NCI-H1092 (cell line): ENCODE data around the gene FDPS.
A peak's percentile ranks its signal among the peaks of the same experiment; 100 is the strongest.
"Not testable (repeated sequence)": the region's sequence is repeated elsewhere in the genome, so short reads cannot be mapped to it uniquely, and the experiment has no call there.

Source experiments
- DNase-seq: peaks from one replicate; lab custom pipeline; 2025; lab: John Stamatoyannopoulos, UW

Gene FDPS

DNA sequence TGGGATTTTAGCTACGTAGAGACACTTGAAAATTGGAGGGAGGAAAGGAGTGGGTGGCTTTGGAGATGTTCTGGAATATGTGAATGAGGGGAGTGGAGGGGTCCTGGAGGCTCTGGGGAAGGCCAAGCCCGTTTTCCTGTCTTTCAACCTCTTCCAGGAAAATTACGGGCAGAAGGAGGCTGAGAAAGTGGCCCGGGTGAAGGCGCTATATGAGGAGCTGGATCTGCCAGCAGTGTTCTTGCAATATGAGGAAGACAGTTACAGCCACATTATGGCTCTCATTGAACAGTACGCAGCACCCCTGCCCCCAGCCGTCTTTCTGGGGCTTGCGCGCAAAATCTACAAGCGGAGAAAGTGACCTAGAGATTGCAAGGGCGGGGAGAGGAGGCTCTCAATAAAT is 11.6 kb downstream of the FDPS start:
- DNase-seq: no peak

- no peak for DNase-seq
Measured at GRCh38 chr1:155320661-155321617, 12.3 kb downstream of the FDPS start, which contains the start of gene RUSC1. Gene RUSC1 (plus strand): TSS chr1:155320894. CDS start chr1:155321774, 880 bp downstream.

DNA sequence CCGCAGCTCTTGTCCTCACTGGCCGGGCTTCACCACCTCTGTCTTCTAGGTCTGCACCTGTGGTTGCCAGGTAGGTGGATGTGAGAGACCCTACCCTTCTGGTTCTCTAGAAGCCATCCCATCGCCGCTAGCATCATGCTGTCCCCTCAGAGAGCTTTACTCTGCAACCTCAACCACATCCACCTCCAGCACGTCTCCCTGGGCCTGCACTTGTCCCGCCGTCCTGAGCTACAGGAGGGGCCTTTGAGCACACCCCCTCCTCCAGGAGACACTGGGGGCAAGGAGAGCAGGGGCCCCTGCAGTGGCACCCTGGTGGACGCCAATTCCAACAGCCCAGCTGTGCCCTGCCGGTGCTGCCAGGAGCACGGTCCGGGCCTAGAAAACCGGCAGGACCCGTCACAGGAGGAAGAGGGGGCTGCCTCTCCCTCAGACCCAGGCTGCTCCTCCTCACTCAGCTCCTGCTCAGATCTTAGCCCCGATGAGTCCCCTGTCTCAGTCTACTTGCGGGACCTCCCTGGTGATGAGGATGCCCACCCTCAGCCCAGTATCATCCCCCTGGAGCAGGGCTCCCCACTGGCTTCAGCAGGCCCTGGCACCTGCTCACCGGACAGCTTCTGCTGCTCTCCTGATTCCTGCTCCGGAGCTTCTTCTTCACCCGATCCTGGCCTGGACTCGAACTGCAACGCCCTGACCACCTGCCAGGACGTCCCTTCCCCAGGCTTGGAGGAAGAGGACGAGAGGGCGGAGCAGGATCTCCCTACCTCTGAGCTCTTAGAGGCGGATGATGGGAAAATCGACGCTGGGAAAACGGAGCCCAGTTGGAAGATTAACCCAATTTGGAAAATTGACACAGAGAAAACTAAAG is 13.2 kb downstream of the FDPS start:
- DNase-seq: no peak

- no peak for DNase-seq
Measured at GRCh38 chr1:155322571-155322952, 13.9 kb downstream of the FDPS start.

DNA sequence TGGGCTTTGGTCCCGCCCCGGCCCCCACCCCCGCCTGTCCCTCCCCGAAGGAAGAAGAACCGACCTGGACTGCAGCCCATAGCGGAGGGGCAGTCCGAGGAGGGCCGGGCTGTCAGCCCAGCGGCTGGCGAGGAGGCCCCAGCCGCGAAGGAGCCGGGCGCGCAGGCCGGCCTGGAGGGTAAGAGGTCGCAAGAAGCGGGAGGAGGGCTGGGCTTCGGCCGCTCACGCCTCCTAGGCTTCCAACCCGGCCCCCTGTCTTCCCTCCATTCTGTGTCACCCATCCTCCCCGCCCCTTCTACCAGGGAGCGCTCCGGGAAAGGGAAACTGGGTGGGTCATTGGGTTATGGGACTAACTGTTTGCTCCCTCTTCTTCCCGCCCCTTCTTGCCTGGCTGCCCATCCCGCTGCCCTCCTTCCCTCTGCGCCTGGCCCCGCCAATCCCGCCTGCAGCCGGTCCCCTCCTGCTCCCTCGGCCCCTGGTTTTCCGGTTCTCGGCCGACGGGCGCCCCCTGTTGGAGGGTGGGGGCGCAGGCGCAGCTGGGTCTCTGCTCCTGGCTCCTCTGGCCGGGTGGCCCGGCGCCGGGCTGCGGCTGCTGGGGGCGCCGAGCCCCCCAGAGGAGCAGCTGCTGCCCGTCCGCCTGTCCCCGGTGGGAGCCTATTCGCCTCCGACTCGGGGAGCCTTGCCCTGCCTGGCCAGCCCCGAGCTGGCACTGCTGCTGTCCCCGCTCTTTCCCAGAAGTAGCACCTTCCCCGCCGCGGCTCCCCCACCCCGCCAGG is 14.5 kb downstream of the FDPS start:
- DNase-seq: peak; percentile 71

- DNase-seq: peak; percentile 55
Measured at GRCh38 chr1:155323729-155324036, 15.0 kb downstream of the FDPS start.

DNA sequence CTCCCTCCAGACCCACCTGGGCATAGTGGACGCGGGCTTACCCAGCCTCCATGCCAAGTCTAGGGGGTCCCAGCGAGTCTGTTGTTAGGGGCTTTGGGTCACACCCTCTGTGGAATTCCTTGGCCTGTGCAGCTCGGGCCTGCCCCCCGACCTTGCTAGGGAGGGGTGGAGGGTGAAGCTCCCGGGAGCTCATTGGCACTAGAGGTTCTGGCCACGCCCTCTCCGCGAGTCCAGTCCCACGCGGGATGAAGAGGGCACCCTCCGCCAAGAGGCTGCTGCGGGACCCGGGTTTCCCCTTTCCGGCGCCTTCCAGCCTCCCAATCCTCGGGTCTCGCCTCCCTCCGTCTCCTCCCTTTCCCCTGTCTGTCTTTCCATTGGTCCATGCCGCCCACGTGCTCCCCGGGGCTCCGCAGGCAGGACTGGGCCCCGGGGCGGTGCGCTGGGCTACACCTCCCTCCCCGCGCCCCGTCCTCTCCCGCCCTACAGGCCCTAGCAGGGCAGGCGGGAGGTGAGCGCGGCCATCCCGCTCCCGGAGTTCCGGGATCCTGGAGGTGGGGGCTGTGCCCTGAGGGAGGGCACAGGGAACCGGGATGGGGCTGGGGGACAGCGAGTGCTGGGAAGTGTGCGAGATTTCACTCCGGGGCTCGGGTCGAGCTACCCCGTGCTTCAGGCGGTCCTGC is 15.5 kb downstream of the FDPS start:
- peak; percentile 83 for DNase-seq

DNA sequence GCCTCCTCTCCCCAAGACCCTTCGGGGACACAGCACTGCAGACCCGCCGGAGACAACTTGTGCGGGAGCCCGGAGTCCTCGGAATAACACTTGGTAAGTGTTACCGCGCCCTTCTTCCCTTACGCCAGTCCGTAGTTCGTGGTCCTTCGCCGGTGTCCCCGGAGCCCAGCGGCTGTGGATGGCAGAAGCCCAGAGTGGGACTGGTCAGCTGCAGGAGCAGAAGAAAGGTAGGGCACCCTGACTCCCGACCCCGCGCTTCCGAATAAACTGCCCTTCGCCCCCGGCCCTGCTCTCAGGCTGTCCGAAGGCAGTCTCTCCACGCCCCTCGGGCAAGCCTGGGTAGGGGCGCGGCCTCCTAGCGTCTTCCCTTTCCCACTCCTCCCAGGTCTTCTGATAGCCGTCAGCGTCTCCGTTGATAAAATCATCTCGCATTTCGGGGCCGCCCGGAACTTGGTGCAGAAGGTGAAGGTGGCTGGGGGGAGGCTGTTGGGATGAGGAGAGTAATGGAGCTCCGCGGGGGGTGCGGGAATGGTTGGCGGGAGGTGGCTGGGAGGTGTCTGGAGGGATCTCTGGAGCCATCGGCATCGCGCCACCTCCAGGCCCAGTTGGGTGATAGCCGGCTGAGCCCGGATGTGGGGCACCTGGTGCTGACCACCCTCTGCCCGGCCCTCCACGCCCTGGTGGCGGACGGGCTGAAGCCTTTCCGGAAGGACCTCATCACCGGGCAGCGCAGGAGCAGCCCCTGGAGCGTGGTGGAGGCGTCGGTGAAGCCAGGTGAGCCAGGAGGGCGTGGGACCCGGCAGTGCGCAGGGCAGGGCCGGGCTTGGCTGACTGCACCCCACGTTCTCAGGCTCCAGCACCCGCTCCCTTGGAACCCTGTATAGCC is 16.3 kb downstream of the FDPS start:
- peak; percentile 39 for DNase-seq

DNA sequence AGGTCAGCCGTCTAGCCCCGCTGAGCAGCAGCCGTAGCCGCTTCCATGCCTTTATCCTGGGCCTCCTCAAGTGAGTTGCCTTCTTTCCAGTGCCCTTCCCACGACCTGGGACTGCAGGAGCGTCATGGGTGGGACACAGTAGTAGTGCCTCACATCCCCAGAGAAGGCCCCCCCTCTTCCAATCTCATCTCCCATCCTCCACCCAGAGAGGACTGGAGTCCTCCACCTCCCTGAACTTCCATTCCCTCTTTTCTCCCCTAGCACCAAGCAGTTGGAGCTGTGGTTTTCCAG is 16.9 kb downstream of the FDPS start:
- no peak for DNase-seq

- no peak for DNase-seq
Measured at GRCh38 chr1:155326020-155326526, 17.4 kb downstream of the FDPS start.

GRCh38 chr1:155326631-155327037 is 18.0 kb downstream of the FDPS start:
- DNase-seq: no peak

DNA sequence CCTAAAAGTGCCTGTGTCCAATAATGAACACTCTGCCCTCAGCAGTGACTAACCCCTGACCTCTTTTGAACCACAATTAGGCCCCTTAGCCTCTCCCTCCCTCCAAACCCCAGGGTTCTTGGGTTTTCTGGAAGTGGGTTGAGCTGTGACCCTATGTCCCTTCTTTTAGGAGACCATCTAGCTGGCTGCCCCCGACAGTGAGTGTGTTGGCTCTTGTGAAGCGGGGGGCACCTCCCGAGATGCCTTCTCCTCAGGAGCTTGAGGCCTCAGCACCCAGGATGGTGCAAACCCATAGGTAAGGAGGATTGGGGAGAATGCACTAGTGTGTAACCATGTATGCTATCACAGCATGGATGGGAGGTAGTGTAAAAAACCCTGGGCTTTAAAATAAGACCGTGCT is 19.3 kb downstream of the FDPS start:
- no peak for DNase-seq

DNA sequence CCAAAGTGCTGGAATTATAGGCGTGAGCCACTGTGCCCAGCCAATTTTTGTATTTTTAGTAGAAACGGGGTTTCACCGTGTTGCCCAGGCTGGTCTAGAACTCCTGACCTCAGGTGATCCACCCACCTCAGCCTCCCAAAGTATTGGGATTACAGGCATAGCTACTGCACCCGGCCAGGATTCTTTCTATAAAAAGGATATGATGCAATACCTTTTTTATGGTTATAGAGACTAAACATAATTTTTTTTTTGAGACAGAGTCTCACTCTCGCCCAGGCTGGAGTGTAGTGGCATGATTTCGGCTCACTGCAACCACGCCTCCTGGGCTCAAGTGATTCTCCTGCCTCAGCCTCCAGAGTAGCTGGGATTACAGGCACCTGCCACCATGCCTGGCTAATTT is 20.2 kb downstream of the FDPS start:
- DNase-seq: not testable (repeated sequence)

DNA sequence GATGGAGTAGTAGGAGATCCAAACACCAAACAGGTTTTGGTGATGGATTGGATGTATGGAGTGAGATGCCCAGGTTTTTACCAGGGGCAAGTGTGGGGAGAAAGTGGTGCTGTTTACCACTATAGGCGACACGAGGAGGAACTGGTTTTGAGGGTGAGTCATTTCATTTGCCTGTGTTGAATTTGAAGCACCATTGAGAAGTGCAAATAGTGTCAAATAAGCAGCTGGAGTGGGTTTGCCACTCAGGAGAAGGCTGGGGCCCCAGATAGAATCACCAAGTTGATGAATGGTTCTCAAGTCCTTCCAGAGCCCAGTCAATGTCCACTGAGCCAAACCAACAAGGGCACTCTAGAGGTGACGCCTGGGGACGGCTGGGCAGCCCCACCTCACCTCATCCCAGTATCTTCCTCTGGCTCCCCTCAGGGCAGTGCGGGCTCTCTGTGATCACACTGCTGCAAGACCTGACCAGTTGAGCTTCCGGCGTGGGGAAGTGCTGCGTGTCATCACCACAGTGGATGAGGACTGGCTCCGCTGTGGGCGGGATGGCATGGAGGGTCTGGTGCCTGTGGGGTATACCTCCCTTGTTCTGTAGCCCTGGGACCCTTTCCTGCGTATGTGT is 21.4 kb downstream of the FDPS start:
- no peak for DNase-seq

GRCh38 chr1:155334962-155335361 is 26.3 kb downstream of the FDPS start:
- DNase-seq: no peak

DNA sequence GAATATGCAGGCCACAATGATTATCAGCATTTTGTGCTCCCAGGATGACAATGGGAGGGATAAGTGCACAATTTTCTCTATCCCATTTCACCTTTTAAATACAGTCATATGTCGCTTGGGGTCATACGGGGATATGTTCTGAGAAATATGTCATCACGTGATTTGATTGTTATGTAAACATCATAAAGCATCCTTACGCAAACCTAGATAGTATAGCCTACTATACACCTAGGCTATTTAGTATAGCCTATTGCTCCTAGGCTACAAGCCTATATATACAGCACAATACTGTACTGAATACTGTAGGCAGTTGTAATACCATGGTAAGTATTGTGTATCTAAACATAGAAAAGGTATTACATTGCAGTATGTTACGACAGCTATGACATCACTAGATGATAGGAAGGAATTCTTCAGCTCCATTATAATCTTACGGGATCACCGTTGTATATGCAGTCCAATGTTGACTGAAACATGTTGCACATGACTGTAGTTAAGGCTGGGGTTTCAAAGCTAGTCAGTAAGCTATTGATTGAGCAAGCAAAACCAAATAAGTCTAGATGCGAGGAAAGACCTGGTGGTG is 30.9 kb downstream of the FDPS start:
- DNase-seq: no peak

DNA sequence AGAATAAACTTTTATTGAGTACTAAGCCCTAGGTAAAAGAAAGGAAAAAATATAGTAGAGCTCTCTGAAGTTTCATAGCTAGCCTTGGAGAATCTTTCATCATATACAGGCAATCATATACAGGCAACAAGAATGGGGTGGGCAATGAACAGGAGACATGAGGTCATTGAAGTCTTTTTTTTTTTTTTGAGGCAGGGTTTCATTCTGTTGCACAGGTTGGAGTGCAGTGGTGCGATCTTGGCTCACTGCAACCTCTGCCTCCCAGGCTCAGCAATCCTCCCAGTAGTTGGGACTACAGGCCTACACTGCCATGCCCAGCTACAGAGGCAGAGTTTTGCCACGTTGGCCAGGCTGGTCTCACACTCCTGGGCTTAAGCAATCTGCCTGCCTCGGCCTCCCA is 34.2 kb downstream of the FDPS start:
- no peak for DNase-seq

DNA sequence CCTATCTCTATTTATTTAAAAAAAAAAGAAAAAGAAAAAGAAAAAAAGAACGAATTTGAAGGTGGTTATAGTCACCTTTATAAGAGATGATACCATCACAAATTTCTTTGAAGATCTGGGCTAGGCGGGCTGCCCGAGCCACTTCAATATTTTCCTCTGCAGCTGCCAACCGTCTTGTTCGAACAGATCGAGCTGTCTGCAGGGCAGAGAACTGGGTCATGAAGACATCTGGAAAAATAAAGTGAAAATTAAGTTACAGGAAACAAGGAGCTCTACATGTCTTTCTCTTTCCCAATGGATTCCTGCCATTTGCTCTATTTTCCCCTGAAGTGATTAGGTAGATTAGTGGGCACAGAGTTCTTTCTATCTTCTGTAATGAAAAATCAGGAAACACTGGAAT is 44.0 kb downstream of the FDPS start:
- no peak for DNase-seq

DNA sequence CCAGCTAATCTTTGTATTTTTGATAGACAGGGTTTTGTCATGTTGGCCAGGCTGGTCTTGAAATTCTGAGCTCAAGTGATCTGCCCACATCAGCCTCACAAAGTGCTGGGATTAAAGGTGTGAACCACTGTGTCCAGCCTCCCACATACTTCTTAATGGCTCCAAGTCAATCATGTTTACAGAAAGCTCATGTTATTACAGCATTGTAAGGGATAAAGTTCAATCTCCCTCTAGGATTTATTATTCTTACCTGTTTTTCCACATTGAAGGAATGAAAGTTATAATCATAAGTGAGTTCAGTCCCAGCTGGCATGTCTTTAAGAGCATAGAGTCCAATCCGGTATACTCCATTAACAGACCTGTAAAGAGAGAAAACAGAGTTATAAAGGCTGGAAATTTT is 51.4 kb downstream of the FDPS start:
- DNase-seq: no peak
